ENCODE data around the gene KLK12.
"Not testable (repeated sequence)": the region's sequence is repeated elsewhere in the genome, so short reads cannot be mapped to it uniquely, and the experiment has no call there.

Gene KLK12

GRCh38 chr19:51016798-51017683, 17.8 kb downstream of the KLK12 start:
- peak in 1 of 2 donors; percentile 40 for DNase-seq (ENCODE audit: extremely low read depth in 1 of 2, low read depth in 1 of 2)

GRCh38 chr19:51015691-51016267, 19.0 kb downstream of the KLK12 start:
- DNase-seq (ENCODE audit: extremely low read depth in 1 of 2, low read depth in 1 of 2), result no peak

- no peak for DNase-seq (ENCODE audit: extremely low read depth in 1 of 2, low read depth in 1 of 2)
These were observed 20.6 kb downstream of the KLK12 start for GRCh38 chr19:51014242-51014641.

GRCh38 chr19:51012661-51013190, 22.1 kb downstream of the KLK12 start:
- no peak for DNase-seq (ENCODE audit: extremely low read depth in 1 of 2, low read depth in 1 of 2)

GRCh38 chr19:51010066-51010795, 24.6 kb downstream of the KLK12 start:
- no peak for DNase-seq (ENCODE audit: extremely low read depth in 1 of 2, low read depth in 1 of 2)

- DNase-seq (ENCODE audit: extremely low read depth in 1 of 2, low read depth in 1 of 2), result no peak
These were observed 25.5 kb downstream of the KLK12 start for GRCh38 chr19:51009061-51009891.

- no peak for DNase-seq (ENCODE audit: extremely low read depth in 1 of 2, low read depth in 1 of 2)
These were observed 27.3 kb downstream of the KLK12 start for GRCh38 chr19:51007488-51007887.

- no peak for DNase-seq (ENCODE audit: extremely low read depth in 1 of 2, low read depth in 1 of 2)
These were observed 28.4 kb downstream of the KLK12 start for GRCh38 chr19:51006406-51006805.

- DNase-seq (ENCODE audit: extremely low read depth in 1 of 2, low read depth in 1 of 2), result no peak
These were observed 29.6 kb downstream of the KLK12 start for GRCh38 chr19:51005248-51005647.

GRCh38 chr19:51003316-51003715, 31.5 kb downstream of the KLK12 start:
- no peak for DNase-seq (ENCODE audit: extremely low read depth in 1 of 2, low read depth in 1 of 2)

- no peak for DNase-seq (ENCODE audit: extremely low read depth in 1 of 2, low read depth in 1 of 2)
These were observed 32.1 kb downstream of the KLK12 start for GRCh38 chr19:51002542-51003311.

- no peak for DNase-seq (ENCODE audit: extremely low read depth in 1 of 2, low read depth in 1 of 2)
These were observed 32.7 kb downstream of the KLK12 start for GRCh38 chr19:51002089-51002532.

- no peak for DNase-seq (ENCODE audit: extremely low read depth in 1 of 2, low read depth in 1 of 2)
These were observed 33.3 kb downstream of the KLK12 start, which contains the start of gene KLK8 for GRCh38 chr19:51001515-51001914. KLK8 (minus strand) TSS chr19:51001604; CDS start chr19:51001167, 437 bp downstream.

GRCh38 chr19:51000981-51001380, 33.8 kb downstream of the KLK12 start:
- DNase-seq (ENCODE audit: extremely low read depth in 1 of 2, low read depth in 1 of 2), result no peak

GRCh38 chr19:51000426-51000825, 34.4 kb downstream of the KLK12 start:
- DNase-seq (ENCODE audit: extremely low read depth in 1 of 2, low read depth in 1 of 2), result no peak

- DNase-seq (ENCODE audit: extremely low read depth in 1 of 2, low read depth in 1 of 2), result no peak
These were observed 36.1 kb downstream of the KLK12 start for GRCh38 chr19:50998686-50999085.

- DNase-seq (ENCODE audit: extremely low read depth in 1 of 2, low read depth in 1 of 2), result no peak
These were observed 36.7 kb downstream of the KLK12 start for GRCh38 chr19:50998061-50998460.

GRCh38 chr19:50994129-50994528, 40.7 kb downstream of the KLK12 start:
- DNase-seq (ENCODE audit: extremely low read depth in 1 of 2, low read depth in 1 of 2), result no peak

GRCh38 chr19:50992666-50993035, 42.2 kb downstream of the KLK12 start:
- DNase-seq (ENCODE audit: extremely low read depth in 1 of 2, low read depth in 1 of 2), result no peak

GRCh38 chr19:50984416-50984815, 50.4 kb downstream of the KLK12 start:
- not testable (repeated sequence) for DNase-seq (ENCODE audit: extremely low read depth in 1 of 2, low read depth in 1 of 2)

All from activated CD8-positive, alpha-beta memory T cell treated with anti-CD3 and anti-CD28 coated beads for 1 hour (primary cell).